Naive thymus-derived CD8-positive, alpha-beta T cell (primary cell): ENCODE measurements around the gene PLA2G4B. TPM values are rescaled to one million over a fixed set of nuclear protein-coding genes. Genes with fewer than 3 reads are reported as not detected.

Experiments used
- ATAC-seq, 2 donors: fragments of 150-1000 bp; cut with Tn5 transposase in 1 of 2; sonication (Bioruptor Pico), chemical (Tn5 transposase) in 1 of 2; 1 replicate in 1 of 2; 2 replicates in 1 of 2; pipeline ENCODE4 v1.10.0; 2021; ENCODE audit warnings: mild to moderate bottlenecking in 2 of 2, moderate library complexity in 2 of 2
- POLR2A ChIA-PET: fragments of 350-600 bp; sonication (Branson Sonifier 250); formaldehyde crosslinking; loops from one replicate; lab custom pipeline; 2021; ENCODE audit warnings: antibody characterized with exemption; lab: Charles Lee
- DNase-seq, 10 donors: peaks; one replicate each; pipeline versions ENCODE4 v3.0.0 to v3.0.0-alpha.2; 2020 to 2022
- H3K27ac Mint-ChIP-seq, 10 donors: one replicate each; pipeline ENCODE4 v1.8.0; 2020 to 2022; ENCODE audit warnings: mild to moderate bottlenecking in 10 of 10, mixed read lengths in 10 of 10, moderate library complexity in 4 of 10, inconsistent platforms in 1 of 10
- H3K27me3 Mint-ChIP-seq, 5 donors: one replicate each; pipeline ENCODE4 v1.8.0; 2021 to 2022; ENCODE audit warnings: mixed read lengths in 5 of 5
- H3K36me3 Mint-ChIP-seq, 3 donors: one replicate each; pipeline ENCODE4 v1.8.0; 2020 to 2022; ENCODE audit warnings: mixed read lengths in 3 of 3, mild to moderate bottlenecking in 2 of 3, inconsistent platforms in 1 of 3
- H3K4me1 Mint-ChIP-seq, 4 donors: one replicate each; pipeline ENCODE4 v1.8.0; 2021 to 2022; ENCODE audit warnings: mixed read lengths in 4 of 4
- H3K4me3 Mint-ChIP-seq, 10 donors: one replicate each; pipeline ENCODE4 v1.8.0; 2020 to 2022; ENCODE audit warnings: mild to moderate bottlenecking in 10 of 10, mixed read lengths in 10 of 10, moderate library complexity in 6 of 10, inconsistent platforms in 1 of 10
- H3K9me3 Mint-ChIP-seq, 9 donors: one replicate each; pipeline ENCODE4 v1.8.0; 2020 to 2022; ENCODE audit warnings: mixed read lengths in 9 of 9, mild to moderate bottlenecking in 3 of 9, inconsistent platforms in 1 of 9, moderate library complexity in 1 of 9
- polyA plus RNA-seq, 3 donors: library from polyadenylated mRNA; unstranded; fragments of 300-500 nt; fragmentation: Illumina TruSeq; gene quantifications; one replicate each; pipeline ENCODE4 v1.2.3, GENCODE V29; 2021
- total RNA-seq, 8 experiments: library from RNA in 2 of 8; stranded (reverse) in 2 of 8; gene quantifications; one replicate each; pipeline ENCODE4 v1.2.3 and lab custom pipeline; 2021 to 2026

Gene PLA2G4B
- total and polyA plus RNA-seq, 5 experiments from 2014 or later, result 0.82 to 64.9 (median 2.9) TPM

DNA sequence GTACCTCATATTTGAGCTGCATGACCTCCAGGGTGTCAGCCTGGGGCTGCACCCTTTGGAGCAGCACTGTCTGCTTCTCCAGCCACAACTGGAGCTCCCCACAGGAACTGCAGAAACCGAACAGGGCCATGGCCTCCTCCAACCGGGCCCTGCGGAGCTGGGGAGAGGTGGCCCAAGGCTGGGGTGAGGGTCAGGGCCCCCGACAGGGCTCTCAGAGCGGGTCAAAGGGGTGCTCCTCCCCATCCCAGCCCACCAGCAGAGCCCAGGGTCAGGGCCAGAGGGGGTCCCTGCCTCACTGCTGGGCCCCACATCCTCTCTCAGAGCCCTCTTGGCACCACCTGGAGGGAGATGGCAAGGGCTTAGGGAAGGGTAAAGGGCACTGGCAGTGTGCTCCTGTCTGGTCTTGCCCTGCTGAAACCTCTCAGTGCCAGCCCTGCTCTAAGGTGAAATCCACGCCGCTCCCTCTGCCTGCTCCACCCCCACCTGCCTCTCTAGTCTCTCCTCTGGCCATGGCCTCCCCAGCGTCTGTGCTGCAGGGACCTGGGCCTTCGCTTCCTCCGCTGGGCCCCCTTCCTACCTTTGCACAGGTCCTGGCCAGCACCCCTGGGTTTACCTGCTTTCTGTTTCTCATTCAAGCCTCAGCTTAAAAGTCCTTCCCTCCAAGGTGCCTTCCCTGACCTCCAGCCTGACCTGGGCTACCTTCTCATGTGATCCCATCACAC lies 41.7 kb downstream of the PLA2G4B start:
- POLR2A ChIA-PET, result interaction anchor here (0.7 kb wide), 1 partner anchor 14 kb away, joined by 3 read pairs; no protein-coding TSS in a partner anchor
- Mint-ChIP-seq H3K4me3 (peak overlapping the region in 1 of 10 donors; percentile 67), H3K36me3 (no peaks in the 10 kb centered on the region), H3K4me1 (peaks cover 8 to 16% (median 11%) of the 10 kb centered on the region in 4 donors), H3K27me3 (peaks cover 6 to 27% (median 15%) of the 10 kb centered on the region in 5 donors), H3K9me3 (peaks cover 0 to 1% (median 0%) of the 10 kb centered on the region in 9 donors), H3K27ac (peak overlapping the region in 1 of 10 donors; percentile 62)
- ATAC-seq (no peak), DNase-seq (no peak)

DNA sequence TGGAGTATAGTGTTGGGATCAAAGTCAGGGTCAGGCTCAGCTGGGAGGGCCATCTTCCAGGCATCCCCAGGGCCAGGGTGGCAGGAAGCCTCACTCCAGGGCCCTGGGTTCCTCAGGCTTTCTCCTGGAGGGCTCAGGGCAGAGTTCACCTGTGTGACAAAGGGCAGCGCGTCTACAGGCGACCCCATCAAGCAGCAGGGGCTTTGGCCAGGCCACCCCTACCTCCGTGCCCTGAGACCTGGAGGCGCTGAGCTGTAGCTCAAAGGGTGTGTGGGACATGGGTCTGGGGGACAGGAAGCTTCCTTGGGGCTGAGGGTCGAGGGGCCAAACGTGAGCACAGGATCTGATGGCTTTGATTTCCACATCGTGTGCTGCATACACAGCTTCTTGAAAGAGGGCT lies 42.4 kb downstream of the PLA2G4B start:
- peak overlapping the region in 1 of 10 donors; percentile 18 for H3K27ac Mint-ChIP-seq
- ATAC-seq (no peak), DNase-seq (no peak)
- peaks cover 0 to 1% (median 0%) of the 10 kb centered on the region in 9 donors for H3K9me3 Mint-ChIP-seq
- no peaks in the 10 kb centered on the region for H3K36me3 Mint-ChIP-seq
- H3K27me3 Mint-ChIP-seq, result peaks cover 6 to 27% (median 15%) of the 10 kb centered on the region in 5 donors
- POLR2A ChIA-PET, result interaction anchor here (1.2 kb wide), 1 partner anchor 19 kb away, joined by 3 read pairs; no protein-coding TSS in a partner anchor
- peaks cover 9 to 18% (median 11%) of the 10 kb centered on the region in 4 donors for H3K4me1 Mint-ChIP-seq
- H3K4me3 Mint-ChIP-seq, result peak overlapping the region; percentile 31 to 72 (median 58)

DNA sequence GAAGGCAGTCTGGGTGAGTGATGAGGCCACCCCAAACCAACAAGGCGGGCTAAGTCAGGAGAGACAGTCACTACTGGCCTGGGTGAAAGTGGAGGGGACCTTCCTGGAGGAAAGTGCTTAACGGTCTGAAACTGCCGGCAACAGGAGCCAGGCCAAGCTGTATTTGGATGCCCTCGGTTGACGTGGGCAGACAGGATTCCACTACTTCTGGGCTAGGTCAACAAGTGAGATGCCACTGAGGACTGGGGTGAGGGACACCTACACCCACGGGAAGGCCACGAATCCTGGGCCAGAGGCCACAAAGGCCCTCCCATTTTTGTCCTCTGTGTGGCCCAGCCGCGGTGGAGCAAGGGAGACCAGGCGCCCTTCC lies 42.9 kb downstream of the PLA2G4B start:
- H3K36me3 Mint-ChIP-seq, result no peaks in the 10 kb centered on the region
- H3K9me3 Mint-ChIP-seq, result peaks cover 0 to 1% (median 0%) of the 10 kb centered on the region in 9 donors
- H3K27ac Mint-ChIP-seq, result peak overlapping the region in 1 of 10 donors; percentile 18
- DNase-seq, result no peak
- peak overlapping the region; percentile 31 to 72 (median 58) for H3K4me3 Mint-ChIP-seq
- H3K27me3 Mint-ChIP-seq, result peaks cover 6 to 27% (median 15%) of the 10 kb centered on the region in 5 donors
- POLR2A ChIA-PET, result interaction anchor here (1.2 kb wide), 1 partner anchor 19 kb away, joined by 3 read pairs; no protein-coding TSS in a partner anchor
- H3K4me1 Mint-ChIP-seq, result peaks cover 7 to 18% (median 11%) of the 10 kb centered on the region in 4 donors
- no peak for ATAC-seq

DNA sequence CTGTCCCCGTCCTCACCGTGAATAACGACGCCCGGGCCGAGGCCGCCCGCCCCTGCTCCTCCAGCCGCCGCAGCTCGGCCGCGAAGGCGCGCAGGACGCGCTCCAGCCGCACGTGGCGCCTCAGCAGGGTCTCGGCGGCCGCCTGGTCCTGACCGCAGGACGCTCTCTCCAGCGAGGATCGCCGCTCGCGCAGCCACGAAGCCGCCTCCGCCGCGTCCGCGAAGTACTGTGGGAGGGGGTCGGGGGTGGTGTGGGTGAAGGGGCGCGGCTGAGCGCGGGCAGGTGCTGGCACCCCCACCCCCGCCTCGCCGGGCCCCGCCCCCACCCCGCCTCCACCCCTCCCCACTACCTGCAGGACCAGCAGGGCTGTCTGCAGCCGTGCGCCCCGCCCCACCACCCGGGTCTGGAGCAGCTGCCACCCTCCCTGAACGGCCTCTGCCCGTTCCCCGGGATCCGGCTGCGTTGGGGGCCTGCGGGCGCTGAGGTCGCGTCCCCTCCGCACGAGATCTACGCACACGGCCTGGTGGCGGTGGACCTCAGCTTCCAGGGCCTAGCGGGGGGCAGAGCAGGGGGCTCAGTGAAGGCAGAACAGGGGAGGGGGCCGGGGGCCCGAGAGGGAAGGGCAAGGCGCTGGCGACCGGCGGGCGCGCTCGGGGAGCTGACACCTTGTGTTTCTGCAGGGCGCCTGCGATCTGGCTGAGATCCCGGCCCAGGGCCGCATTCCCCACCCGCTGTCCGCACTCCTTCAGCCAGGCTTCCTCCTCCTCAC lies 43.5 kb downstream of the PLA2G4B start:
- H3K36me3 Mint-ChIP-seq, result no peaks in the 10 kb centered on the region
- POLR2A ChIA-PET, result interaction anchor here (1.2 to 1.6 kb wide), 2 partner anchors 13 to 20 kb away, joined by 3 to 5 read pairs; no protein-coding TSS in a partner anchor
- peaks cover 7 to 18% (median 11%) of the 10 kb centered on the region in 4 donors for H3K4me1 Mint-ChIP-seq
- peaks cover 6 to 27% (median 15%) of the 10 kb centered on the region in 5 donors for H3K27me3 Mint-ChIP-seq
- ATAC-seq, result peak; percentile 38 to 72
- peak overlapping the region in 1 of 10 donors; percentile 78 for H3K27ac Mint-ChIP-seq
- peaks cover 0 to 1% (median 0%) of the 10 kb centered on the region in 9 donors for H3K9me3 Mint-ChIP-seq
- no peak for DNase-seq
- H3K4me3 Mint-ChIP-seq, result peak overlapping the region in 4 of 10 donors; percentile 12 to 72 (median 40)

DNA sequence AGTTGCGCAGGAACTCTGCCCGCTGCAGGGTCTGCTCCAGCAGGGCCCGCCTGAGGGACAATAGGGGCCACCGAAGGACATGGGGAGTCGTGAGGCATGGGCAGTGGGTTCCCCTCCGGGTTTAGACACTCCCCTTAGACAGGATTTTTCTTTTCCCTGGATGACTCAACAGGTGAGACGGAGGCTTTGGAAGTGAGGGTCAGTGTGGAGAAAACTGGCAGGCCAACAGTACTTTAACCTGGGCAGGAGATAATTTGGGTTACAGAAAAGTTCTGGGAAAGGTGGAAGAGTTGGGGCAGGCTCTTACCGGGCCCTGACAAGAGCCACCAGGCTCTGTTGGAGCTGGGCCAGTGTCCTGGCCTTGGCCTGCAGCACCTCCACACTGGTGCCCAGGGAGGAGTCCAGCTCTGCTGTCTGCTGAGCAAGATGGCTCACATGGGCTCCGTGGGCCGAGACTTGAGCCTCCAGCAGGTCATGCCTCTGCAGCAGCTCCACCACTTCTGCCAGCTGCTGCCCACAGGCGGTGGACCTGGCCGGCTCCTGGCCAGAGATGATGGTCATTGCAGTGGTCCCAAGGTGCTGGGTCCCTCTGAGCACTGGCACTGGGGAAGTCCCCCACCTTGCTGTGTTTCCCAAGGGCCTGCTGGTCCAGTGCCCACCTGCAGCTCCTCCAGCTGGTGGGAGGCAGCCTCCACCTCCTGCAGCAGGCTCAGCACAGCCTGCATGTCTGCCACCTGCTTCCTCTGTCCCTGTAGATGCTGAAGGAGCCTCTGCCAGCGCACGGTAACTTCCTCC lies 44.2 kb downstream of the PLA2G4B start:
- Mint-ChIP-seq H3K4me3 (peak overlapping the region in 7 of 10 donors; percentile 12 to 62 (median 36)), H3K27me3 (peaks cover 6 to 27% (median 15%) of the 10 kb centered on the region in 5 donors), H3K9me3 (peaks cover 0 to 1% (median 0%) of the 10 kb centered on the region in 9 donors), H3K4me1 (peaks cover 9 to 22% (median 17%) of the 10 kb centered on the region in 4 donors), H3K27ac (peak overlapping the region in 1 of 10 donors; percentile 78), H3K36me3 (no peaks in the 10 kb centered on the region)
- POLR2A ChIA-PET, result interaction anchor here (1.6 kb wide), 1 partner anchor 12 kb away, joined by 5 read pairs; no protein-coding TSS in a partner anchor
- no peak for ATAC-seq
- no peak for DNase-seq

DNA sequence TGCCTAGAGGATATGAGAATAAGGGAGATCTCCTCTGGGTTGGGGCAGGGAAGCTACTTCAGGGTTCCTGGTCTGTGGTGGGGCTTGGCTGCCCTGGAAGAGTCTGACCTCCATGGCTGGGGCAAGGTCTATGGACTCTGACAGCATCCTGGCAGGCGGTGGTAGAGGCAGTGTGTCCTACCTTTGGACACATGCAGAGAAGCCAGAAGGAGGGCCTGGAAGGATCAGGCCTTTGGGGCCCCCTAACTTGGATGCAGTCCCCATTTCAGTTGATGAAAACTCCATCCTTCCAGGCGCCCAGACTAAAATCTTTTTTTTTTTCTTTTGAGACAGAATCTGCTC lies 44.8 kb downstream of the PLA2G4B start:
- Mint-ChIP-seq H3K36me3 (no peaks in the 10 kb centered on the region), H3K27ac (peak overlapping the region in 1 of 10 donors; percentile 42), H3K4me3 (peak overlapping the region in 4 of 10 donors; percentile 11 to 40 (median 28)), H3K4me1 (peaks cover 9 to 26% (median 22%) of the 10 kb centered on the region in 4 donors), H3K27me3 (peaks cover 6 to 27% (median 15%) of the 10 kb centered on the region in 5 donors), H3K9me3 (peaks cover 0 to 1% (median 0%) of the 10 kb centered on the region in 9 donors)
- DNase-seq (no peak), ATAC-seq (no peak)
- POLR2A ChIA-PET, result interaction anchor here (0.7 to 1.6 kb wide), 2 partner anchors 11 to 510 kb away, joined by 4 to 5 read pairs; no protein-coding TSS in a partner anchor

DNA sequence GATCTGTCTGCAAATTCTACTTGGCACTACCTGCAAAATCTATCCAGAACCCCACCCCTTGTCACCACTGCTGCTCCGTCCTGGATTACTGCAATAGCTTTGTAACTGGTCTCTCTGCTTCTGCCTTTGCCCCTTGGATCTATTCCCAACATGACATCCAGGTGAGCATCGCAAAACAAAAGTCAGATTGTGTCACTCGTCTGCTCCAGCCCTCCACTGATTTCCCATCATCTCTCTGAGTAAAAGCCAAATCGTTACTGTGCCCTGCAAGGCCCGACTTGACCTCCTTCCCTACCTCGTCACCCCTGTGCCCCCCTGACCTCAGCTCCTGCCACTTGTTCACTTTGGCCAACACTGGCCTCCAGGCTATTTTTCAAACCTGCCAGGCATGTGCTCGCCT lies 45.8 kb downstream of the PLA2G4B start:
- H3K4me3 Mint-ChIP-seq, result peak overlapping the region in 3 of 10 donors; percentile 5 to 37 (median 11)
- H3K27me3 Mint-ChIP-seq, result peaks cover 6 to 22% (median 15%) of the 10 kb centered on the region in 5 donors
- POLR2A ChIA-PET, result no interaction called here
- H3K4me1 Mint-ChIP-seq, result peaks cover 14 to 35% (median 32%) of the 10 kb centered on the region in 4 donors
- ATAC-seq (no peak), DNase-seq (no peak)
- peaks cover 0 to 1% (median 0%) of the 10 kb centered on the region in 9 donors for H3K9me3 Mint-ChIP-seq
- peak overlapping the region in 2 of 10 donors; percentile 27 to 36 for H3K27ac Mint-ChIP-seq
- H3K36me3 Mint-ChIP-seq, result no peaks in the 10 kb centered on the region

DNA sequence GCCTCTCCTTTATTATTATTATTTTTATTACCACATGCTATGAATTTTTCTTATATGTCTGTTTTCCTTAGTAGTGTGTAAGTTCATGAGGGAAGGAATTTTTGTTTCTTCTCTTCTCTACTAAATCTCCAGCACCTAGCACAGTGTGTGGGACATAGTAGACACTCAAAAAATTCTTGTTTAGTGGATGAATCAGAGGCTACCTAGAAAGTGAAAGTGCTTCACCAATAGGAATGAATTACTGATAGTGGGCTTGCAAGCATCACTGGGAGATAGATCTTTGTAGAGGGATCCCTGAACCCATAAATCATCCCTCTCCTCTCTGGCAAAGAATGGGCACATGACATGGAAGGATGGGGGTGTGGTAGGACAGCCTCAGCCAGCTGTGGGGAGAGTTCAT lies 46.7 kb downstream of the PLA2G4B start:
- POLR2A ChIA-PET, result no interaction called here
- Mint-ChIP-seq H3K4me1 (peaks cover 14 to 37% (median 32%) of the 10 kb centered on the region in 4 donors), H3K36me3 (no peaks in the 10 kb centered on the region), H3K27me3 (peaks cover 6 to 17% (median 10%) of the 10 kb centered on the region in 5 donors), H3K27ac (peak overlapping the region in 2 of 10 donors; percentile 47 to 49), H3K4me3 (no peak overlapping the region), H3K9me3 (peaks cover 0 to 1% (median 0%) of the 10 kb centered on the region in 9 donors)
- no peak for ATAC-seq
- DNase-seq, result no peak

DNA sequence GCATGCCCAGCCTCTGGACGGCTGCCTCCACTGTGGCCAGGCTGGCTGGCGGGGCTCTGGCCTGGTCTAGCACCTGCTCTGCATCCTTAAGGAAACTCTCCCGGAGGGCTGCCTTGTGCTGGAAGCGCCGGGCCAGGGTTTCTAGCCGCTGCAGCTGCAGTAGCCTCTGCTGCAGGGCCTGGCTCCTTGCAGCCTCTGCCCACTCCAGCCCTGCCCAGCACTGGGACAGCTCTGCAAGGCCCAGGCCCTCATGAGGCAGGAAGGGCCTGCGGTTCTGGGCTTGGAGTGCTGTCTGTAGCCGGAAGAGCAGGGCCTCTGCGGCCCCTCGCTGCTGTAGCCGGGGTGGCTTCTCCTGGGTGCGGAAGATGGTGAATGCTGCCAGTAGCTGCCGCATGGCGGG lies 47.2 kb downstream of the PLA2G4B start:
- DNase-seq (no peak), ATAC-seq (no peak)
- H3K4me3 Mint-ChIP-seq, result no peak overlapping the region
- POLR2A ChIA-PET, result no interaction called here
- H3K9me3 Mint-ChIP-seq, result peaks cover 0 to 1% (median 0%) of the 10 kb centered on the region in 9 donors
- no peaks in the 10 kb centered on the region for H3K36me3 Mint-ChIP-seq
- peaks cover 10 to 37% (median 30%) of the 10 kb centered on the region in 4 donors for H3K4me1 Mint-ChIP-seq
- H3K27me3 Mint-ChIP-seq, result peaks cover 3 to 11% (median 7%) of the 10 kb centered on the region in 5 donors
- H3K27ac Mint-ChIP-seq, result no peak overlapping the region

DNA sequence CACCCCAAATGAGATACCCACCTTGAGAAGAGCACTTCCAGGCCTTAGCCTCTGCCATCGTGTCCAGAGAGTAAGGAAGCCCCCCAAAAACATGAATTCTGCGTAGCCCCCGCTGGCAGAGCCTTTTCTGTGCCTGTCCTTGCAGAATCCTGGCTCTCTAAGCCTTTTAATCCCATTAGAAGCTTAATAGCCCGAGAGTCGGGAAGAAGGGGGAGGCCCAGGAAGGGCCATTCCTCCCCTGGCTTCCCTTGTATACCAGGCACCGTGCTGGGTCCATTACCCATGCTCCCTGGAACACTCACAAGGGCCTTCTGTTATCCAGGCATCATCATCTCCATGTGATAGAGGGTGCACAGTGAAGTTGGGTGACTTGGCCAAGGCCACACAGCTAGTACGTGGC lies 48.1 kb downstream of the PLA2G4B start:
- no peaks in the 10 kb centered on the region for H3K36me3 Mint-ChIP-seq
- no peak overlapping the region for H3K4me3 Mint-ChIP-seq
- no peak for DNase-seq
- H3K27ac Mint-ChIP-seq, result peak overlapping the region in 4 of 10 donors; percentile 3 to 72 (median 18)
- no peaks in the 10 kb centered on the region for H3K9me3 Mint-ChIP-seq
- ATAC-seq, result no peak
- H3K4me1 Mint-ChIP-seq, result peaks cover 10 to 32% (median 24%) of the 10 kb centered on the region in 4 donors
- H3K27me3 Mint-ChIP-seq, result peaks cover 0 to 5% (median 0%) of the 10 kb centered on the region in 5 donors
- POLR2A ChIA-PET, result interaction anchor here (0.7 kb wide), 1 partner anchor 36 kb away, joined by 3 read pairs; no protein-coding TSS in a partner anchor

DNA sequence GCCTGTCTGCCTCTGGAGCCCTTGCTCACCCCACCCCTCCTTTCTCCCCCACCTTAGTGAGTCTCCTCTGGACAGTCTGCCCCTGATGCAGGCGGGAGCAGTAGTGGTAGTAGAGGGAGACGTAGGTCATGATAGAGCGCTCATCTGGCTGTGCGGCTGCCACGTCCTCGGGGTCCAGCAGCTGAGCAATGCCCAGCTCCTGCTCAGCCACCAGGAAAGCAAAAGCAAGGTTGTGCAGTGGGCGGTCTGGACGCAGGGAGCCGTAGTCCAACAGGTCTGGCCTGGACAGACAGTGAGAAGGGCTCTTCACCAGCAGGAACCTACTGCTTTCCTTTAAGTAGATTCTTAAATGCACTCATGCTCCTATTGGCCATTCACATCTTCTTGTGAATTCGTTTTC lies 48.5 kb downstream of the PLA2G4B start:
- Mint-ChIP-seq H3K27ac (peak overlapping the region in 4 of 10 donors; percentile 3 to 76 (median 18)), H3K36me3 (no peaks in the 10 kb centered on the region), H3K27me3 (peaks cover 0 to 5% (median 0%) of the 10 kb centered on the region in 5 donors), H3K4me3 (no peak overlapping the region), H3K9me3 (no peaks in the 10 kb centered on the region), H3K4me1 (peaks cover 10 to 33% (median 25%) of the 10 kb centered on the region in 4 donors)
- DNase-seq (no peak), ATAC-seq (no peak)
- POLR2A ChIA-PET, result interaction anchor here (0.7 kb wide), 1 partner anchor 36 kb away, joined by 3 read pairs; no protein-coding TSS in a partner anchor
